GM23248 (cell line): Measurements from ENCODE around the gene TULP4. TPM values are rescaled to one million over a fixed set of nuclear protein-coding genes. Genes with fewer than 3 reads are reported as not detected.
"Not testable (repeated sequence)": the region's sequence is repeated elsewhere in the genome, so short reads cannot be mapped to it uniquely, and the experiment has no call there.

Source experiments
- DNase-seq: peaks from one replicate; pipeline ENCODE4 v3.0.0-alpha.2; 2015
- H2AFZ ChIP-seq: fragments of 200-600 bp; sonication (generic); 2 replicates; pipeline ENCODE4 v1.6.1; 2016; ENCODE audit warnings: antibody characterized with exemption
- H3F3A ChIP-seq: fragments of 200-600 bp; sonication (generic); 2 replicates; pipeline ENCODE4 v1.6.1; 2016; ENCODE audit warnings: mild to moderate bottlenecking, antibody characterized with exemption, mixed run types; ENCODE audit not compliant: insufficient read depth
- H3K27ac ChIP-seq: fragments of 200-600 bp; sonication (generic); 2 replicates; pipeline ENCODE4 v1.5.1; 2016; ENCODE audit warnings: mild to moderate bottlenecking
- H3K27me3 ChIP-seq: fragments of 200-600 bp; sonication (generic); replicated peaks from 2 replicates; pipeline ENCODE4 v1.6.1; 2016; ENCODE audit warnings: mild to moderate bottlenecking; ENCODE audit not compliant: insufficient read depth
- H3K36me3 ChIP-seq: fragments of 200-600 bp; sonication (generic); 2 replicates; pipeline ENCODE4 v1.6.1; 2016; ENCODE audit warnings: low read depth, mild to moderate bottlenecking
- H3K4me1 ChIP-seq: fragments of 200-600 bp; sonication (generic); 2 replicates; pipeline ENCODE4 v1.6.1; 2016; ENCODE audit warnings: mild to moderate bottlenecking; ENCODE audit not compliant: insufficient read depth
- H3K4me2 ChIP-seq: fragments of 200-600 bp; sonication (generic); one replicate; pipeline ENCODE4 v1.6.1; 2016; ENCODE audit warnings: mild to moderate bottlenecking; ENCODE audit not compliant: unreplicated experiment
- H3K4me3 ChIP-seq: fragments of 200-600 bp; sonication (generic); 2 replicates; pipeline ENCODE4 v1.5.1; 2016; ENCODE audit warnings: mild to moderate bottlenecking
- H3K79me2 ChIP-seq: fragments of 200-600 bp; sonication (generic); 2 replicates; pipeline ENCODE4 v1.6.1; 2016; ENCODE audit warnings: mild to moderate bottlenecking; ENCODE audit not compliant: insufficient read depth
- H3K9ac ChIP-seq: fragments of 200-600 bp; sonication (generic); 2 replicates; pipeline ENCODE4 v1.6.1; 2016; ENCODE audit warnings: mild to moderate bottlenecking
- H3K9me2 ChIP-seq: fragments of 200-600 bp; sonication (generic); 2 replicates; pipeline ENCODE4 v1.6.1; 2016; ENCODE audit warnings: mixed run types, mild to moderate bottlenecking, moderate library complexity; ENCODE audit not compliant: insufficient read depth
- H3K9me3 ChIP-seq: fragments of 200-600 bp; sonication (generic); one replicate; pipeline ENCODE4 v1.6.1; 2017; ENCODE audit warnings: low read depth
- H4K20me1 ChIP-seq: fragments of 200-600 bp; sonication (generic); 2 replicates; pipeline ENCODE4 v1.6.0; 2016; ENCODE audit not compliant: insufficient read depth
- EZH2 ChIP-seq: fragments of 200-600 bp; sonication (generic); IDR thresholded peaks from 2 replicates; pipeline ENCODE4 v1.6.1; 2018; ENCODE audit warnings: antibody characterized with exemption, mild to moderate bottlenecking; ENCODE audit not compliant: insufficient read depth, poor library complexity, severe bottlenecking
- EZH2phosphoT487 ChIP-seq: fragments of 200-600 bp; sonication (generic); IDR thresholded peaks from 2 replicates; pipeline ENCODE4 v1.6.1; 2018; ENCODE audit warnings: antibody characterized with exemption, moderate library complexity, mild to moderate bottlenecking, low read depth; ENCODE audit not compliant: insufficient read depth
- WGBS, 2 experiments: methylation state at CpG; one replicate each; pipeline ENCODE4 v1.1.6; 2015 to 2017; ENCODE audit warnings: low lambda C conversion rate in 2 of 2, low coverage in 1 of 2; ENCODE audit errors: missing lambda C conversion rate in 2 of 2; 5-methylcytosine and 5-hydroxymethylcytosine counted together
- in situ Hi-C: fragments of 300-500 bp; cut with MboI; formaldehyde crosslinking; loops from 2 replicates; pipeline ENCODE4 v1.15.0; 2020
- polyA plus RNA-seq: library from polyadenylated mRNA; unstranded; fragments of >200 nt; fragmentation: Nextera tagmentation; extraction: Ambion mirVana; gene quantifications from 2 replicates; pipeline ENCODE4 v1.2.1, GENCODE V29; 2016
- total RNA-seq: library from RNA; depleted of rRNA; stranded (reverse); fragments of >200 nt; shearing (Covaris generic); gene quantifications from 2 replicates; pipeline ENCODE4 v1.2.3, GENCODE V29; 2014

TULP4 gene
- total and polyA plus RNA-seq, 2 experiments from 2014 or later = 21.5 to 38.7 TPM

GRCh38 chr6:158334534-158334933 is 22.3 kb downstream of the TULP4 start:
- Histone ChIP-seq H3K4me2 (no peak overlapping the region), H3K9ac (no peak overlapping the region), H3K27me3 (no peaks in the 10 kb centered on the region), H2AFZ (no peak overlapping the region), H3K9me3 (no peaks in the 10 kb centered on the region), H3K4me3 (no peak overlapping the region), H3K79me2 (peaks cover 58% of the 10 kb centered on the region), H3K36me3 (no peaks in the 10 kb centered on the region), H4K20me1 (no peaks in the 10 kb centered on the region), H3K27ac (no peak overlapping the region), H3K4me1 (peaks cover 3% of the 10 kb centered on the region), H3K9me2 (no peaks in the 10 kb centered on the region), H3F3A (peaks cover under 1% of the 10 kb centered on the region; the same call in 1 of the 2 replicates)
- no peak for DNase-seq
- no peak for TF ChIP-seq EZH2phosphoT487
- no peak for TF ChIP-seq EZH2
- 95 to 98% methylated on average over 2 of the region's 2 CpGs for WGBS, 2 experiments
- in situ Hi-C loops = no loop called here

- Histone ChIP-seq H3K9ac (no peak overlapping the region), H3K9me3 (no peaks in the 10 kb centered on the region), H3K36me3 (no peaks in the 10 kb centered on the region), H3K4me3 (no peak overlapping the region), H3K27ac (no peak overlapping the region), H3K79me2 (peaks cover 45% of the 10 kb centered on the region), H4K20me1 (no peaks in the 10 kb centered on the region), H3K27me3 (no peaks in the 10 kb centered on the region), H3K4me1 (no peaks in the 10 kb centered on the region), H2AFZ (no peak overlapping the region), H3F3A (no peaks in the 10 kb centered on the region), H3K4me2 (no peak overlapping the region), H3K9me2 (no peaks in the 10 kb centered on the region)
- WGBS, 2 experiments = 90 to 93% methylated on average over 2 of the region's 2 CpGs
- DNase-seq = no peak
- in situ Hi-C loops = no loop called here
- TF ChIP-seq EZH2phosphoT487 (no peak), EZH2 (no peak)
Measured at GRCh38 chr6:158337332-158337731, 25.1 kb downstream of the TULP4 start.

GRCh38 chr6:158338311-158339112 is 26.2 kb downstream of the TULP4 start:
- in situ Hi-C loops = no loop called here
- H3K79me2 ChIP-seq = peaks cover 42% of the 10 kb centered on the region
- H3K27me3 ChIP-seq = no peaks in the 10 kb centered on the region
- no peaks in the 10 kb centered on the region for H3F3A ChIP-seq
- 94 to 97% methylated on average over 5 of the region's 5 CpGs for WGBS, 2 experiments
- H3K27ac ChIP-seq = no peak overlapping the region
- H3K9ac ChIP-seq = no peak overlapping the region
- H3K9me3 ChIP-seq = no peaks in the 10 kb centered on the region
- no peak overlapping the region for H3K4me3 ChIP-seq
- H3K4me2 ChIP-seq = no peak overlapping the region
- no peak for DNase-seq
- no peaks in the 10 kb centered on the region for H4K20me1 ChIP-seq
- TF ChIP-seq EZH2 (no peak), EZH2phosphoT487 (no peak)
- H3K9me2 ChIP-seq = no peaks in the 10 kb centered on the region
- H3K36me3 ChIP-seq = no peaks in the 10 kb centered on the region
- no peak overlapping the region for H2AFZ ChIP-seq
- H3K4me1 ChIP-seq = no peaks in the 10 kb centered on the region

- H4K20me1 ChIP-seq, H3K9me3 ChIP-seq, H3K27me3 ChIP-seq, H3K27ac ChIP-seq, H3F3A ChIP-seq, H3K9ac ChIP-seq, H3K9me2 ChIP-seq, in situ Hi-C loops, H3K4me1 ChIP-seq, H2AFZ ChIP-seq, H3K36me3 ChIP-seq, DNase-seq, H3K4me3 ChIP-seq, H3K4me2 ChIP-seq: not testable (repeated sequence)
- 85 to 92% methylated on average over 10 of the region's 10 CpGs for WGBS, 2 experiments
- H3K79me2 ChIP-seq = peaks cover 37% of the 10 kb centered on the region
Measured at GRCh38 chr6:158339197-158339596, 26.9 kb downstream of the TULP4 start.
